Urothelium cell line (cell line): ENCODE measurements around the gene SRBD1.
A peak's percentile ranks its signal among the peaks of the same experiment; 100 is the strongest.

Experiments used
- DNase-seq: peaks from one replicate; pipeline ENCODE4 v3.0.0; 2011; ENCODE audit warnings: low spot score, mixed read lengths
- FAIRE-seq: peaks from 2 replicates; lab custom pipeline; 2011; peaks lifted over from hg19 to GRCh38; lab: Jason Lieb, UNC

Gene SRBD1, protein sequence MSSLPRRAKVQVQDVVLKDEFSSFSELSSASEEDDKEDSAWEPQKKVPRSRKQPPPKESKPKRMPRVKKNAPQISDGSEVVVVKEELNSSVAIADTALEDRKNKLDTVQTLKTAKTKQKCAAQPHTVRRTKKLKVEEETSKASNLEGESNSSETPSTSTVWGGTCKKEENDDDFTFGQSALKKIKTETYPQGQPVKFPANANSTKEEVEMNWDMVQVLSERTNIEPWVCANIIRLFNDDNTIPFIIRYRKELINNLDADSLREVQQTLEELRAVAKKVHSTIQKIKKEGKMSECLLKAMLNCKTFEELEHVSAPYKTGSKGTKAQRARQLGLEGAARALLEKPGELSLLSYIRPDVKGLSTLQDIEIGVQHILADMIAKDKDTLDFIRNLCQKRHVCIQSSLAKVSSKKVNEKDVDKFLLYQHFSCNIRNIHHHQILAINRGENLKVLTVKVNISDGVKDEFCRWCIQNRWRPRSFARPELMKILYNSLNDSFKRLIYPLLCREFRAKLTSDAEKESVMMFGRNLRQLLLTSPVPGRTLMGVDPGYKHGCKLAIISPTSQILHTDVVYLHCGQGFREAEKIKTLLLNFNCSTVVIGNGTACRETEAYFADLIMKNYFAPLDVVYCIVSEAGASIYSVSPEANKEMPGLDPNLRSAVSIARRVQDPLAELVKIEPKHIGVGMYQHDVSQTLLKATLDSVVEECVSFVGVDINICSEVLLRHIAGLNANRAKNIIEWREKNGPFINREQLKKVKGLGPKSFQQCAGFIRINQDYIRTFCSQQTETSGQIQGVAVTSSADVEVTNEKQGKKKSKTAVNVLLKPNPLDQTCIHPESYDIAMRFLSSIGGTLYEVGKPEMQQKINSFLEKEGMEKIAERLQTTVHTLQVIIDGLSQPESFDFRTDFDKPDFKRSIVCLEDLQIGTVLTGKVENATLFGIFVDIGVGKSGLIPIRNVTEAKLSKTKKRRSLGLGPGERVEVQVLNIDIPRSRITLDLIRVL

DNA sequence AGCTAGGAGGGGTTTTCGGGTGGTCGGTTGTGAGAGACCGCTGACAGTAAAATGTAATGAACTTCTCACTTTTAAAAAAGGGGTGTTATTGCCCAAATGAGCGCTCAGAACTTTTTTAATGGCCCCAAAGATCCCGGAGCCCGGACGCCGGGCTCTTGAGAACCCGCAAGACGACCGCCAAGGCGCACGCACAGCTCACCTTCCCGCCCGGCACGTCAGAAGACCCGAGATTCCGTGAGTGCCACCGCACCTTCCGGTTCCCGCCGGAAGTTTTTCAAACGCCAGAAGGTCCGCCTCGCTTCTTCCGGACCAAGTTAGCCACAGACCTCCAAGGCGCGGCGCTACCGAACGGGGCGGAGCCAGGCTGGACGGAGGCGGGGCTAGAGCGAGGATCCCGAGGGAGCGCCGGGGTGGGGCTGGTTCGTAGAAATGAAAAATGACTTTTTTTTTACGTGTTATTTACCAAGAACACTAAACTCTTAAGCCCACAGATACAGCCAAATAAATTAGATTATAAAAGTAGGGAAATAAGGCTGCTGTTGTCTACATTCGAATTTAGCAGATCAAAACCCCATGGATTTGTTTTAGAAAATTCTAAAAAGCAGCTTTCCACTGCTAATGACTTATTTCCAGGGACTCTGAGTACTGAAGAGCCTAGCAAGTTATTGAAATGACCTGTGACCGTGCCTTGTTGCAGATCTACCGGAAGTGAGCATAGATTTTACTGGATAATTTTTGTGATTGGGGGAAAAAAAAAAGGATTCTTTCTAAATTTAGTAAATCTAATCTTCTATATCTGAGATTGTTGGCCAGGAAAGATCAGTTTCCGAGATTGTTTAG, at the start of gene SRBD1:
Gene SRBD1 (minus strand): TSS at position 248 of the 840 bp plus-strand sequence. CDS start 5,826 bp downstream, outside the sequence.
- DNase-seq: peak; percentile 97
- no peak for FAIRE-seq

DNA sequence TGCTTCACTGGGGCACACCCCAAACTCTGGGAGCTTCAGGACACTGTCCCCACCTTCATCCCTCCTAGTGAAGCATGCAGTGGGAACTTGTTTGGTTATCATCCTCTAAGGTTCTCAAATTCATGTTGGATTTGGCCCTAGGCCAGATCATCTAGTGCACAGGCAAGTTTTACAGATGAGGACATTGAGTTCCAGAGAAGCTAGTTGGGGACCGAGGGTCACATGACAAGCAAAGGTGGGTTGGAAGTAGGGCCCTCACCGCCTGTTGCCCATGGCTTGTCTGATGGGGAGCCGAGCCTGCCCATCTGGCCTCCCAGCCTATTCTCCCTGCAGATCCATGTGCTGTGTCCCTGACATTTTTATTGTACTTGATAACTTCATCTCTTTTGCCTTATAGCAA, 43.2 kb upstream of the SRBD1 start:
- no peak for DNase-seq
- no peak for FAIRE-seq

DNA sequence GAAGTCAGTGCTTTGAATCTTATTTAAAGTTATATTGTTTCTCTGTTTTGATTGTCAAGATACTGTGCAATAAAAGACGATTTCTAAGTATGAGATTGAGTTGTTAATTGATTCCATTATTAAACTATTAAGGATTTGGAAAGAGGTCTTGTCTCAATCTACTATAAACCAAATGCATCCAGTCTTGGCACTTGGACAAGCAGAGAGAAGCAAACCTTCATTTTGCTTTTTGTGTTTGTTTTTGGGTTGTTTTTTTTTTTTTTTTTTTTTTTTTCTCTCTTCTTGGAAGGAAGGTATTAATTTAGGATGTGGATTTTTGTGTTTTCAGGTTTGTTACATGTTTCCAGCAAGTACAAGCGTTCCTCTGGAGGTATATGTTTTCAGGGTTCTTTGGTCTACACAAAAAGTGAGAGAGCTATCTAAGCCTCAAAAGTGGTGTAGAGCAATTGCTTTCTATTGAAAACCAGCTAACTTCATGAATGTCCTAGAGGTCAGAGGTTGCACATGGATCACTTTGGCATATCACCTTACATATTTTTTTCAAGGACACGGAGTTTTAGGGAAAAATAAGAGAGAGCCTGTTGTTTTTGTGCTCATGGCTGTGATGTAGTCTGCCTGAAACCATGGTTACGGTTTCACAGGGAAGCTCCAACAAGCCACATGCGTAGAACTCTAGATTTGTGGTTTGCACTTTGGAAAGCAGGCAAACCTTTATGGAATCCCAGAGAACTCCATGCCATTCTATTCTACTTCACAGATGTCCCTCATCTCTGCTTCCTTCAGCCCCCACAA, 42.3 kb upstream of the SRBD1 start:
- FAIRE-seq: no peak
- DNase-seq: no peak

DNA sequence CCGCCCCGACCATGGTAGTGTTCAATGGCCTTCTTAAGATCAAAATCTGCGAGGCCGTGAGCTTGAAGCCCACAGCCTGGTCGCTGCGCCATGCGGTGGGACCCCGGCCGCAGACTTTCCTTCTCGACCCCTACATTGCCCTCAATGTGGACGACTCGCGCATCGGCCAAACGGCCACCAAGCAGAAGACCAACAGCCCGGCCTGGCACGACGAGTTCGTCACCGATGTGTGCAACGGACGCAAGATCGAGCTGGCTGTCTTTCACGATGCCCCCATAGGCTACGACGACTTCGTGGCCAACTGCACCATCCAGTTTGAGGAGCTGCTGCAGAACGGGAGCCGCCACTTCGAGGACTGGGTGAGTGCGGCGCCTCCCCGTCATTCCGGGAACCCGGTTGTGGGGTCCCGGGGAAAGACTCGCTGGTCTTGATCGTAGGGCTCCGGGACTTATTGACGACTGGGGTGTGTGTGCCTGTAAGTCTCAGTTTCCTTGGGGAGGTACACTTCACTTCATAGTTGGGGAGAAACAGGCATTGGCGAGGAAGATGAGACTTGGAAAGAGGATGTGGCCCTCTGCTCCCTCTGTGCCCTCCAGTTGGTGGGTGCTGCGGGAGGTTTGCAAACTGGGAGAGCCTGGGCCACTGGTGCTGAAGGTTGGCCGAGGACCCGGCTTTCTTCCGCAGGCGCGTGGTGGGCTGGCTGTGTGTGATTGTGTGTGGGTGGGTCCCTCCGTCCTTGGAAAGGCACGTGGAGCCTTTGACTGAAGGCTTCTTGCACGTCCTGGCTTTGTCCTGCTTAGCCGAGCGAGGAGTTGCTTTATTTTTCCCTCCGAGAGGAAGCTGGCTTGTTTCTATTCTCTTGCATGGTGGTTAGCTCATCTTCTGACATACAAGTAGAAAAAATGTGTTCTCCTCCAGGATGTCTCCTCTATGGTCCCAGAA, 41.3 kb upstream of the SRBD1 start:
- peak; percentile 48 for DNase-seq
- FAIRE-seq: no peak

DNA sequence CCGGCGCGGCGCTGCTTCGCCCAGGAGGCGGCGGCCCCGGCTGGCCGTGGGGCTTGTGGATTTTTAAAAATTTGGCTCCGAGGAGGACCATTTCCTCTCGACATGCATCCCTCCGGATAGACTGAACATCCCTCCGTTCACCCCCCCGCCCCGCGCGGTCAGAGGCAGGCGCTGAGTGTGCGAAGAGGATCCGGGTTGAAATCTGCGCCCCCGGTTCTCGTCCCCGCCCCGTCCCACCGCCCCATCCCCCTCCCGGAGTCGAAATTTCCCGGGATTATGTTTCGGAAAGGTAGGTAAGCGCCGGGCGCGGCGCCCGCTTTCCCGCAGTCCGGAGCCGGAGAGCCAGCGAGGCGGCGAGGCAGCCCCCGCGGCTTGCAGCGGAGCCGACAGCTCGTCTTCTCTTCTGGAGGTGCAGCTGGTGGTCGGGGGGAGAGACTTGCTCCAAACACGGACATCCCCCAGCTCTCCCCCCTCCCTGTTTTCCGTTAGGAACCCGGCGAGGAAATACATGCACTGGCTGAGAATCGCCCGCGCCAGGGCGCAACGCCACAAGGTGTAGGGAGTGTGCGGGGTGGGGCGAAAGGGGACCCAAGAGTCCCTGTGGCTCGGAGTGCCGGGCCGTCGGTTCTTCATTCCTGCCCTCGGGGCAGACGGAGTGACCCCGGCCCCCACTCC, 40.5 kb upstream of the SRBD1 start, which contains the start of gene PRKCE:
Gene PRKCE (plus strand): TSS at position 261 of the 675 bp plus-strand sequence.
- DNase-seq: peak; percentile 63
- no peak for FAIRE-seq

DNA sequence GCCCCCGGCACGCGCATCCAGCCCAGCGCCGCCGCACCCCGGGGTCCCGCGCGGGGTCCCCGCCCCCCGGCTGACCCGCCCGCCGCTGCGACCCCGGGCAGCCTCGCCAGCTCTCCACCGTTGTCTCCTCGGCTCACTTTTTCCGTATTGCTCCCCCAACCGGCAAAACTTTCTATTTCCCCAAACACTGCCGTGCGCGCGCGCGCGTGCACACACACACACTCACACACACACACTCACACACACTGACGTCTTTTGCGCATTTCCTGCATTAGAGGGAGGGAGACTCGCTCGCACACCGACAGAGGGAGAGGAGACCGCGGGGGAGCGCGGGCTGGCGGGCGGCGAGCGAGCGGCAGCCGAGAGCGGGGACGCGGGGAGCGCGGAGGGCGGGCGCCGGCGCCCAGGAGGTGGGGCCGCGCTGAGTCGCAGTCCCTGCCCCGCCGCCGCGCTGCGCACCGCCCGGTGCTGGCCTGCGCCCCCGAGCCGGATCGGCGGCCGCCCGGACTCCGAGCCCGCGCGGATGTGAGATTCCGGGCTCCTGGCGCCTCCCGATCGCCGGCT, 39.9 kb upstream of the SRBD1 start:
- FAIRE-seq (peak; percentile 91), DNase-seq (peak; percentile 91)

DNA sequence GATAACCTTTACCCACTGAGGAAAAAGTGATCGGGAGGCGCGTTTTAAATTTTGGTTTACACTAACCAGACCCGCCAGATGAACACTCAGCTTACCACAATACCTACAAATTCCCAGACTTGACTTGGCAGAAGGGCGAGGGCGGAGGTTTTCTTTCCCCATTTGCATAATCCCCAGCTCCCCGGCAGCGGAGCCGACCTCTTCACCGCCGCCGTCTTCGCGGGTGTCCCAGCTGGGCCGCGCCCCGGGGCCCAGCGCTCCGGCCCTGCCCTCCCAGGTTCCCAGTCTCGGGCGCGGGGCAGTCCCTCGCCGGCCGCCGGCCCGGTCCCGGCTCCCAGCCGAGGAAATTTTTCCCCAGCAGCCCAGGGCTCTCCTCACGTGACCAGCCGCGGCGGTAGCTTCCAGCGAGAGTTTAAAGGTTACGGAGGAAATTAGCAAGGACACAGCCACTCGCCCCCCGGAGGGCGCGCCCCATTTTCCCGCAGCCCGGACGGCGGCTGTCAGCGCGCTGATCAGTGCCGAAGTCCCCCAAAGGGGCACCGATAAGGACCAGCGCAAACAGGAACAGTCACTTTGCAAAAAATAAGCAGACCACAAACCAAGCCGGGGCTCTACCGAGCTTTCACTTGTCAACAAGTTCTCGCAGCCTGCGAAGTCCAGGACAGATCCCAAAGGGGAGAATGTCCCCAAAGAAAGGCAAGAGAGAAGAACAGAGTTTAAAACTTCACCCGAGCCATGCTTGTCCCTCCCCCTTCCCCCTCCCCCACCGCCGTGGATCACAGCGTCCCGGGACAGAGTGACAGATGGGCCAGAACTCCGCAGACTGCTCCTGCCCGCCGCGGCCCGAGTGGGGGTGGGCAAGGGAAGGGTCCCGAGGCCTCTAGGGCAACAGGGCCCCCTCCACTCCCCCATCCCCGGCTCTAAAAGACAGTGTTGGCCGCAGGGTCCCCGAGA, 39.1 kb upstream of the SRBD1 start:
- FAIRE-seq (no peak), DNase-seq (peak; percentile 73)

DNA sequence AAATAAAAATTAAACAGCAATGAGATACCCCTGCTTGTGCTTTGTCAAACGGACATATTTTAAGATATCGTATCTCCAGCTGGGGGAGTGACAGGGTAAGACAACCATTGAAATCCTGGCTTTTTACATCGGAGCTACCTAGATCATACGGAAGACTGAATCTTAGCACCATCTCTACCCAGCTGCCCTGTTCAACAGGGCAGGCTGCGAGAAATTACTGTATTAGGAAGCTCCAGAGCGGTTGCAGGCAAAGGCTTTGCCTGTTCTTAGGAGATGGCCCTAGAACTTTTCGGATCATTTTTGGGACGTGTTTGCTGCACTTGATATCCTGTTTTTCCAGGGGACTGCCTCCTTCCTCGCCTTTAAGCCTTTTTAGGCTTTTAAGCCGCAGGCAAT, 38.4 kb upstream of the SRBD1 start:
- DNase-seq: no peak
- no peak for FAIRE-seq

DNA sequence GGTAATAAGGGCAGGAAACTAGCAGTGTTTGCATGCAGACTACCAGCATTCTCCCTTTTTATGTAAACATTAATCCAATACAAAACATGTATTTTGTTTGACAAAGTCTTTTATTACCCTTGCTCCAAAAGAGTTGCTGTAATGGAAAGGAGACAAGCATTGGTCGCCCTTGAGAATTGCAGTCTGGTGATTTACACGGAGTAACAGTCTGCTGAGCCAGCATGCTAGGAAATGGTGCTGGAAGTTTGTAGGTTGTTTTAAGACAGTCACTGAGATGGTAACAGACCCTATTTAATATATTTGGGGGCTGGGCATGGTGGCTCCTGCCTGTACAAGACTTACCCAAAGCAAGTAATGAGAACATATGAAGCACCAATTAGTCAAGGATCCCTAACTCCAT, 37.6 kb upstream of the SRBD1 start:
- DNase-seq (no peak), FAIRE-seq (no peak)

DNA sequence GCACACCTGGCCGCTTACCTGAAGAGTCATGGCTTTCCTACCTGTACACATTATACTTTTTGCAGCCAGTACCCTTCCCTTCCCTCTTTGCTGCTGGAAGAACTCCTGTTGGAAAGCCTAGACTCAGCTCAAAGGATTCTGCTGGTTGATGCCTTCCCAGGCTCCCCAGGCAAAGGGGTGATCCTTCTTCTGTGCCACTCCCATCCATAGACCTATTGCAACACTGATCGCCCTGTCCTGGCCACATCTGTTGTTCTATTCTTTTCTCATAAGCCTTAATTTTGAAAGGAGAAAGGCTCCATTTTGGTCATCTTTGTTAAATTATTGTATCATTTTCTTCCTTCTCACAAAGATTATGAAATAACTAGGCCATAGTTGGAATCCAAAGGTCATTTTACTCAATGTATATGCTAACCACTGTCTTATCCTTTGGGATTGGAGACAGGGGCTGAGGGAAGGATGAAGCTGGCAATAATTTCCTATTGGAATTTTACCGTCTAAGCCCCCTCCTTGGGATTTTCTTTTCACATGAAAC, 37.0 kb upstream of the SRBD1 start:
- FAIRE-seq (no peak), DNase-seq (no peak)

DNA sequence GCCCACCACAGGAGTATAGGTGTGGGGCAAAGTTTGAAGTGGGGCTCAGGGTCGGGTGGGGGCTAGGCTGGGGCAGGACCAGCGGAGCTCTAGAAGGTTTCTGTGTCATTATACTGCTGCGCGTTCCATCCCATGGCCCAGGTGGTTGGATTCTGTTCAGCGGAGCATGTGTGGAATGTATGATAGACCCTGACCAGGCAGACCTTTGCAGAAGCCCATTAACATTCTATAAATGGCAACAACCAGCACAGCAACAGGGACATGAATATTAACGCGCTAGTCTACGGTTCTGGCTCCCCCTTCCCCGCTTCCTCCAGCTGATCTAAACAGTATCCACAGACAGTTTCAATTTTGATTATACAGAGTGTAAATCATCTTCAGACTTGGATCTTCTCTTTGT, 36.3 kb upstream of the SRBD1 start:
- no peak for FAIRE-seq

DNA sequence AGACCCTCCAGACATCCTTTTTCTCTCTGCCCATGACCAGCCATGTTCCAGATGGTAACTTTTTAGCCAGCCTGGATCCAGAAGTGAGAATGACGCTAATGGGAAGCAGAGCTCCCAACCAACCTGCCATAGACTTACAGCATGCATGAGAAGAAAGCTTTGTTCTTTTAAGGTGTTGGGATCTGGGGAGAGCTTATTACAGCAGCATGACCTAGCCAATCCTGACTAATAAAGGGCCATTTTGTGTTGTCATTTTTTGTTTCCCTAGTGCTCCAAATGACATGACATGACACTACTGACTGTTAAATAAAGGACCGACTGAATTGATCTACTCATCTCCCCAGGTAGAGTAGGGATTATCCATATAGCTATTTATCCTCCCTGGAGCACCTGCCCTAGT, 35.2 kb upstream of the SRBD1 start:
- FAIRE-seq (no peak), DNase-seq (no peak)

More for the DNA sequence above, 36.3 kb upstream of the SRBD1 start:
- no peak for DNase-seq

DNA sequence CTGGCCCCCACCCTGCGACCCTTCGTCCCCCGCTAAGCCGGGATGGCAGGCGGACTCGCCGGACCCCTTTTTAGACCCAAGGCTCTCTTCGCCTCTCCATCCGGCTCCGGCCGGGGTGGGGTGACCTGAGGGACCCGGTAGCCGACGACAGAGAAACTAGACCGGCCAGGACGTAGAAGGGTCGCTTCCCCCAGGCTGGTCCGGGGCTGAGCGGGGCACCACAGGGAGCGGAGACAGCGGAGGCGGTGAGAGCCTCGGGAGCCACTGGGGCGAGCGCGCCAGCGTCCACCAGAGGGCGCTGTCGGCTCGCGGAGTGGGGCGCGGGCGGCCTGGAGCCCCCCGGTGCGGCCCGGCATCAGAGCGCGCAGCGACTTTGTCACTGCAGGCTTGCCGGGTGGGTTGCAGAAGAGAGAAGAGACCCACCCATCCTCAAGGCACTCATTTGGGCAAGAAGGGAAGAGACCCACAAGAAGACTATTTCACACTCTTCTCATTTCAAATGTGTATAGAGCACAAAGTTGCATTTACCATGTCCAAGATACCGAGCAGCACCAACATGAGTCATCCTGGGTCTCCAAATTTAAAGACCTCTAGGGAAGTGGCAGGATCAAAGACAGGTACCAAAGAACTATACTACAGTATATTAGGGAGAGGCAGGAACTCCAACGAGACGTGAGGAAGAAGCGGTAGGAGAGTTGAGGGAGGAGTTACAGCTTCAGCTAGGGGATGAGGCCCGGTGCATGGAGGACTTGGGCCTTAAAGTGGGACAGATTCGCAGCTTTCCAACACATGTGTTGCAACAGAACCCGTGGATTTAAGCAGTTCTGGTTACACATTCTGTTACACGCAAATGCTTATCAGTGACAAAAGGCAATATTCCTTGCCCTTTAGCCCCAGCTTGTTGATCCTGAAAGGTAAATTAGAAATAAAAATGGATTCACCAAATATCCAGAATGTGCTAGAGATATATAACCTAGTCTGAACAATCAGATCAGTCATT, 32.8 kb upstream of the SRBD1 start:
- DNase-seq (peak; percentile 95), FAIRE-seq (peak; percentile 44)

DNA sequence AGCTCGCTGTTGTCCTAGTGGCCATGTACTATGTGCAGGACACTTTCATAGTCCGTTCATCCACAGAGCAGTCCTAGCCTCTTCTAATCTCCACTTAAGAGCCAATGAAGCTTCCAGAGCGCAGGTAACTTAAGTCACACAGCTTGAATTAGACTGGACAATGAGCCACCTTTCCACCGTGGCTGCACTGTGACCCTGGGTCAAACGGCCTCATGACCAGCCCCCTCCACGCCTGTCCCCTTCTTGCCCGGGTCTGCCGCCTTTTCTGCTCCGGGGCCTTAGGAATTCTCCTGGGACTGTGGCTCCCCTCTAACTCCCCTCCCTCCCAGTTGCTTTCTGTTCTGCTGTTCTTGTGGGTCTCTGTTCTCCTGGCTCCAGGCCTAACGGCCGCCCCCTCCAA, 32.0 kb upstream of the SRBD1 start:
- DNase-seq (no peak), FAIRE-seq (no peak)

DNA sequence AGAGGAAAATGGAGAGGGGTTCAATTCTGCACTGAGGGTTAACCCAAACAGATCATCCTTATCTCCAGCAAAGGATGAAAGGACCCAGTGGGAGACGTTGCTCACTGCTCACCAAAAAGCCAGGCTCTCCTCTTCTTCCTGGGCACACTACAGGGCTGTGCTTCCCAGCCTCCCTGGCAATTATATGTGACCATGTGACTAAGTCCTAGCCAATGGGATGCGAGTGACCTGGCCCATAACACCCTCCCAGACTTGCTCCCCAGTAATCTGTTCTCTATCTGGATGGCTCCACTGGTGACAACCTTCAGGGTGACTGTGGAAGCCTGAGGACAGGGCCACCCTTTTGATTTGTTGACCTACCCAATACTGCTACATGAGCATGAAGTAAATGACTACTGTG, 29.5 kb upstream of the SRBD1 start:
- FAIRE-seq: no peak

More for the DNA sequence above, 29.5 kb upstream of the SRBD1 start:
- no peak for DNase-seq
